Measurements from ENCODE around the gene ZDHHC22. TPM values are rescaled to one million over a fixed set of nuclear protein-coding genes. Genes with fewer than 3 reads are reported as not detected.

Gene ZDHHC22
- polyA plus RNA-seq, 3 donors: not detected

- WGBS (ENCODE audit: insufficient coverage): 100% methylated on average over 2 of the region's 2 CpGs
- no peaks in the 10 kb centered on the region for H3K4me1 ChIP-seq (ENCODE audit: control insufficient read depth in 1 of 2, insufficient read depth in 2 of 2, low read length in 2 of 2)
- no peak for TF ChIP-seq CTCF (IDR thresholded peaks at IDR 0.05)
- Mint-ChIP-seq H3K27ac (no peak overlapping the region), H3K4me1 (no peaks in the 10 kb centered on the region), H3K4me3 (no peak overlapping the region), H3K9me3 (no peaks in the 10 kb centered on the region), H3K36me3 (peaks cover 59 to 77% of the 10 kb centered on the region in 2 donors), H3K27me3 (ENCODE audit: low read depth in 3 of 3) (no peaks in the 10 kb centered on the region)
- H3K9me3 ChIP-seq (replicated peaks in 1 of 2; ENCODE audit: control insufficient read depth in 1 of 2, insufficient read depth in 1 of 2, low read length in 2 of 2): no peaks in the 10 kb centered on the region
- H3K9ac ChIP-seq (ENCODE audit: insufficient read depth, low read length, poor library complexity, severe bottlenecking): no peak overlapping the region
- peaks cover 49 to 84% of the 10 kb centered on the region in 2 donors for H3K36me3 ChIP-seq (replicated peaks in 1 of 2; ENCODE audit: control insufficient read depth in 1 of 2, insufficient read depth in 2 of 2, low read length in 2 of 2)
- H3K79me2 ChIP-seq (ENCODE audit: insufficient read depth, low read length): no peaks in the 10 kb centered on the region
- no peak overlapping the region for H3K4me2 ChIP-seq (replicated peaks; ENCODE audit: extremely low read depth, low read length, poor library complexity, severe bottlenecking)
- intact Hi-C loops (cut with micrococcal nuclease): no loop called here
- no peak for DNase-seq
- H3K27ac ChIP-seq (ENCODE audit: low read depth in 1 of 2, low read length in 2 of 2): no peak overlapping the region
- no peaks in the 10 kb centered on the region for H3K27me3 ChIP-seq (ENCODE audit: control insufficient read depth in 2 of 2, insufficient read depth in 2 of 2, low read length in 2 of 2)
- no peak overlapping the region for H2AFZ ChIP-seq (ENCODE audit: insufficient read depth, low read depth, low read length, poor library complexity, severe bottlenecking)
- no peaks in the 10 kb centered on the region for H4K20me1 ChIP-seq (ENCODE audit: insufficient read depth, low read length)
- no peak overlapping the region for H3K4me3 ChIP-seq (replicated peaks in 1 of 3; ENCODE audit: low read depth in 2 of 3, low read length in 3 of 3)
These were observed 32.8 kb downstream of the ZDHHC22 start for GRCh38 chr14:77108753-77109152.

- Histone ChIP-seq H2AFZ (ENCODE audit: insufficient read depth, low read depth, low read length, poor library complexity, severe bottlenecking) (no peak overlapping the region), H3K4me2 (replicated peaks; ENCODE audit: extremely low read depth, low read length, poor library complexity, severe bottlenecking) (no peak overlapping the region), H3K9ac (ENCODE audit: insufficient read depth, low read length, poor library complexity, severe bottlenecking) (no peak overlapping the region), H3K9me3 (replicated peaks in 1 of 2; ENCODE audit: control insufficient read depth in 1 of 2, insufficient read depth in 1 of 2, low read length in 2 of 2) (no peaks in the 10 kb centered on the region), H3K4me3 (replicated peaks in 1 of 3; ENCODE audit: low read depth in 2 of 3, low read length in 3 of 3) (no peak overlapping the region), H3K79me2 (ENCODE audit: insufficient read depth, low read length) (no peaks in the 10 kb centered on the region), H3K27ac (ENCODE audit: low read depth in 1 of 2, low read length in 2 of 2) (no peak overlapping the region), H3K4me1 (ENCODE audit: control insufficient read depth in 1 of 2, insufficient read depth in 2 of 2, low read length in 2 of 2) (no peaks in the 10 kb centered on the region), H4K20me1 (ENCODE audit: insufficient read depth, low read length) (no peaks in the 10 kb centered on the region), H3K36me3 (replicated peaks in 1 of 2; ENCODE audit: control insufficient read depth in 1 of 2, insufficient read depth in 2 of 2, low read length in 2 of 2) (peaks cover 43 to 69% of the 10 kb centered on the region in 2 donors), H3K27me3 (ENCODE audit: control insufficient read depth in 2 of 2, insufficient read depth in 2 of 2, low read length in 2 of 2) (no peaks in the 10 kb centered on the region)
- no peak for TF ChIP-seq CTCF (IDR thresholded peaks at IDR 0.05)
- Mint-ChIP-seq H3K27ac (no peak overlapping the region), H3K4me3 (no peak overlapping the region), H3K36me3 (peaks cover 51 to 69% of the 10 kb centered on the region in 2 donors), H3K4me1 (no peaks in the 10 kb centered on the region), H3K9me3 (no peaks in the 10 kb centered on the region), H3K27me3 (ENCODE audit: low read depth in 3 of 3) (no peaks in the 10 kb centered on the region)
- no CpG with 5 or more reads among the region's 2 CpGs for WGBS (ENCODE audit: insufficient coverage)
- intact Hi-C loops (cut with micrococcal nuclease): no loop called here
- no peak for DNase-seq
These were observed 34.4 kb downstream of the ZDHHC22 start for GRCh38 chr14:77107228-77107627.

Measured in CD14-positive monocyte (primary cell).